ENCODE measurements around the gene ADIRF.
"Not testable (repeated sequence)": the region's sequence is repeated elsewhere in the genome, so short reads cannot be mapped to it uniquely, and the experiment has no call there.

Gene ADIRF

DNA sequence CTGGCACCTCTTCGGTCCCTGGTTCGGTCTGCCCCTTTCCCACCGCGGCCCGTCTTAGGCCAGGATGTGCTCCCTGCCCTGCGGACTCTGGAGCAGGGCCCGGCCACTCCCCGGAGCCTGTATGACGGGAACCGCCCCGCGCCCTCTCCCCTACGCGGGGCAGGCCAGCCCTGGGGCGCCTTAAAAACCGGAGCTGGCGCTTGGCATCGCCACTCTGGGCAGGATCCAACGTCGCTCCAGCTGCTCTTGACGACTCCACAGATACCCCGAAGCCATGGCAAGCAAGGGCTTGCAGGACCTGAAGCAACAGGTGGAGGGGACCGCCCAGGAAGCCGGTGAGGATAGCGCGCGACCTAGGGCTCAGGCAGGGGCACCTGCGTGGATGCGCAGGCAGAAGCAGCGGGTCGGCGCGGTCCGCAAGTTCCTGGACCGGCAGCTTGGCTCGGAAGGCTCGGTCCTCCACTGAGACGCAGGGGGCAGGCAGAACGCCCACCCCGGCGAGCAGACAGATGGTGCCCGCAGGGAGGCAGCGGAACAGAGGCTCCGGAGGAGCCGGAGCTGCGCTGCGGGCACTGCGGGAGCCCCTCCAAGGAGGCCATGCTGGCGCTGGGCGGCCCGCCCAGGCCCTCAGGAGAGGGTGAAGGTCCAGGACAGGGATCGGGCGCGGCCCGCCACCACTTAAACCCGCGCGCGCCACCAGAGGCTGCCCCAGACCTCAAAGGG lies at the start of gene ADIRF:
ADIRF (plus strand) TSS at position 212 of the 723 bp plus-strand sequence; CDS start at position 275, 63 bp downstream.
- Histone ChIP-seq H3K9ac (ENCODE audit: low read length) (no peak within 1 kb of the TSS), H3K27ac (ENCODE audit: low read depth, low read length) (no peak within 1 kb of the TSS), H3K27me3 (ENCODE audit: control insufficient read depth, insufficient read depth, low read length) (peaks cover 22% of the 10 kb centered on the region), H3K9me3 (ENCODE audit: control insufficient read depth, insufficient read depth, low read depth, low read length) (no peaks in the 10 kb centered on the region), H3K4me3 (ENCODE audit: low read depth, low read length) (no peak within 1 kb of the TSS), H3K4me1 (ENCODE audit: control insufficient read depth, insufficient read depth, low read length) (peaks cover 60% of the 10 kb centered on the region), H3K36me3 (ENCODE audit: control insufficient read depth, insufficient read depth, low read length) (no peaks in the 10 kb centered on the region)

DNA sequence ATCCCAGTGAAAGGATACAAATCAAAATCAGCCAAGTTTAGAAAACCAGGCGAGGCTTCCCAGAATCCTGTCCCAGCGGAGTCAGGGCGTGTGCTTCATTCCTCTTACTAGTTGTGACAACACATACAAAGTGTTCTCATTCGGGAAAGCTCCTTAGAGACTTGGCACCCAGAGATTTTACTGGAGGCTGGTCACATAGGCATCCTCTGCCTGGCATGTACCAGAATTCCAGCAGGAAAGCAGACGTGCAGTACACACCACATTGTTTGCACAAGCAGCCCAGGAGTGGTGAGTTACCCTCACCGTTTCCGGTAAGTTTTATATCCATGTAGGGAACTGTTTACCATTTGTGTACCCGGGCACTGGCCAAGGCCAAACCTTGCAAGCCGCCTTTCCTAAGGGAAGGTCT lies 45.7 kb upstream of the ADIRF start:
- no peaks in the 10 kb centered on the region for H3K27me3 ChIP-seq (ENCODE audit: control insufficient read depth, insufficient read depth, low read length)
- H3K4me1 ChIP-seq (ENCODE audit: control insufficient read depth, insufficient read depth, low read length) = no peaks in the 10 kb centered on the region; the same call in 1 of the 2 replicates
- H3K9ac ChIP-seq (ENCODE audit: low read length) = no peak overlapping the region
- no peak overlapping the region for H3K27ac ChIP-seq (ENCODE audit: low read depth, low read length)
- no peaks in the 10 kb centered on the region for H3K9me3 ChIP-seq (ENCODE audit: control insufficient read depth, insufficient read depth, low read depth, low read length)
- peaks cover 79% of the 10 kb centered on the region for H3K36me3 ChIP-seq (ENCODE audit: control insufficient read depth, insufficient read depth, low read length)
- H3K4me3 ChIP-seq (ENCODE audit: low read depth, low read length) = no peak overlapping the region

DNA sequence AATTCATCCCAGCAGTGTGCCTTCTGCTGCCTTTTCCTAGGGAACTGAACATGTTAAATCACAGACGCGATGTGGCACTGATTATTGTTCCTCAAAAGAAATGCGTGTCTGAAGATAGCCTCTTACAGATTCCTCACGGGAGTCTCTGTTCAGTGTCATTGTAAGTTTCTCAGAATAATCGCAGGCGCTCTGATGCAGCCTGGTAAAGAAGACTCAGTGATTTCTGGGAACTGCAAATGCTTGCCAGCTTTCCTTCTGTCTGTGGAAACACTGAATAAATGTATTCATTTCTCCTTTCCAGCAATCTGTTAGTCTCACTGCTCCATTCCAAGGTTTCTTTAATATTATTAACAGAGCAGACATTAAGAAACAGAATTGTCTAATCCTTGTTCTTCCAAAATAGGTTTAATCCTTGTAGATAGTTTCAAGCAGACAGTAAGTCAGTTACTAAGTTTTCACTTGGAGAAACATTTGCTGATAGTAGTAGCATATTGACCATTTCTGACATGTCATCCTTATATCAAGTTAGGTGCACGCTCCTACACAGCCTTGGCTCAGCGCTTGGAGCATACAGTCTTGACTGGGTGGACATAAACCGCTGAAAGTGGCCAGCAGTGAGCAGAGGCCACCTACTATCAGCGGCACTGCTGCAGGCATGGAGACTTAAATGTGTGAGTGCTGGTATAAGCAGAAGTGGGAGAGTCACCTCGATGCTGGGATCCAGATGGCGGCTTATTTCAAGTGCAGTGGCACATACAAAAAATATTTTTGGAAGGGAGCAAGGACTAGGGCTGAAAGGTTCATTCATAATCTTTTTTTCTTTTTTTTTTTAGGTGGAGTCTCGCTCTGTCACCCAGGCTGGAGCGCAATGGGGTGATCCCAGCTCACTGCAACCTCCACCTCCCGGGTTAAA lies 38.6 kb upstream of the ADIRF start:
- Histone ChIP-seq H3K36me3 (ENCODE audit: control insufficient read depth, insufficient read depth, low read length) (peaks cover 62% of the 10 kb centered on the region), H3K9me3 (ENCODE audit: control insufficient read depth, insufficient read depth, low read depth, low read length) (no peaks in the 10 kb centered on the region), H3K9ac (ENCODE audit: low read length) (no peak overlapping the region), H3K27ac (ENCODE audit: low read depth, low read length) (no peak overlapping the region), H3K4me3 (ENCODE audit: low read depth, low read length) (no peak overlapping the region), H3K27me3 (ENCODE audit: control insufficient read depth, insufficient read depth, low read length) (no peaks in the 10 kb centered on the region), H3K4me1 (ENCODE audit: control insufficient read depth, insufficient read depth, low read length) (peaks cover 5% of the 10 kb centered on the region; the same call in 1 of the 2 replicates)

DNA sequence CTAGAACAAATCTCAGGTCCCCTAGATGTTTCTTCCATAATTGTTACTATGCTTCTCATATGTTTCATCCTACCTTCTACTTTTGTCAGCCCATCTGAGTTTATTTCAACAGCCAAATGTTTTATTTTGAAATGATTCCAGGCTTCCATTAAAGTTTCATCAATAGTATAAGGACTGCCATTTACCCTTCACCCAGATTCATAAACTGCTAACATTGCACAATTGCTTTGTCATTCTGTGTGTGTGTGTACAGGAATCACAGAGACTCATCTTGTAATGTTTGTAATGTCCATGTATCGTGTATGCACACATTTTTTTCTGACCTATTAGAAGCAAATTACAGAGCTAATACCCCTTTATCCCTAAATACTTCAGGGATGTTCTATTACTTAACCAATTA lies 36.4 kb upstream of the ADIRF start:
- no peak overlapping the region for H3K4me3 ChIP-seq (ENCODE audit: low read depth, low read length)
- H3K9ac ChIP-seq (ENCODE audit: low read length) = no peak overlapping the region
- peaks cover 5% of the 10 kb centered on the region; the same call in 1 of the 2 replicates for H3K4me1 ChIP-seq (ENCODE audit: control insufficient read depth, insufficient read depth, low read length)
- H3K36me3 ChIP-seq (ENCODE audit: control insufficient read depth, insufficient read depth, low read length) = peaks cover 47% of the 10 kb centered on the region
- H3K27me3 ChIP-seq (ENCODE audit: control insufficient read depth, insufficient read depth, low read length) = no peaks in the 10 kb centered on the region
- no peak overlapping the region for H3K27ac ChIP-seq (ENCODE audit: low read depth, low read length)
- H3K9me3 ChIP-seq (ENCODE audit: control insufficient read depth, insufficient read depth, low read depth, low read length) = no peaks in the 10 kb centered on the region

DNA sequence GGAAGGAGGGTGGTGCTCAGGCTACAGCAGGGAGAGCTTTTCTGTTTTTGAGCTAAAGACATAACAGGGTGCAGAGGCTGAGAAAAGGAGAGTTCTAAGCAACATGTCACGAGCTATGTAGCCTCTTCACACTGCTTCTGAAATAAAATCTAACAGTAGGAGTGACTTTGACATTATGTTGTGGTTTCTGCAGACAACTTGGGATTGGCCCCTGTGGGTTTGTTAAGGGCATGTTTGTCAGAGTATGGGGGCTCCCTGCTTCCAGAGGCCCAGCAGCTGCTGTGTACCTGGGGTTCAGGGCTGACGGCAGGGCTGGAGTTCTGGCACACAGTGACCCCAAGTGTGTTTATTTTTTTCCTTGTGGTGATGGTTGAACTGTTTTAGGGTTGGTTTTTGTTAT lies 35.6 kb upstream of the ADIRF start:
- Histone ChIP-seq H3K36me3 (ENCODE audit: control insufficient read depth, insufficient read depth, low read length) (peaks cover 39% of the 10 kb centered on the region), H3K9ac (ENCODE audit: low read length) (no peak overlapping the region), H3K4me3 (ENCODE audit: low read depth, low read length) (no peak overlapping the region), H3K9me3 (ENCODE audit: control insufficient read depth, insufficient read depth, low read depth, low read length) (no peaks in the 10 kb centered on the region), H3K27ac (ENCODE audit: low read depth, low read length) (no peak overlapping the region), H3K27me3 (ENCODE audit: control insufficient read depth, insufficient read depth, low read length) (no peaks in the 10 kb centered on the region), H3K4me1 (ENCODE audit: control insufficient read depth, insufficient read depth, low read length) (peaks cover 5% of the 10 kb centered on the region; the same call in 1 of the 2 replicates)

DNA sequence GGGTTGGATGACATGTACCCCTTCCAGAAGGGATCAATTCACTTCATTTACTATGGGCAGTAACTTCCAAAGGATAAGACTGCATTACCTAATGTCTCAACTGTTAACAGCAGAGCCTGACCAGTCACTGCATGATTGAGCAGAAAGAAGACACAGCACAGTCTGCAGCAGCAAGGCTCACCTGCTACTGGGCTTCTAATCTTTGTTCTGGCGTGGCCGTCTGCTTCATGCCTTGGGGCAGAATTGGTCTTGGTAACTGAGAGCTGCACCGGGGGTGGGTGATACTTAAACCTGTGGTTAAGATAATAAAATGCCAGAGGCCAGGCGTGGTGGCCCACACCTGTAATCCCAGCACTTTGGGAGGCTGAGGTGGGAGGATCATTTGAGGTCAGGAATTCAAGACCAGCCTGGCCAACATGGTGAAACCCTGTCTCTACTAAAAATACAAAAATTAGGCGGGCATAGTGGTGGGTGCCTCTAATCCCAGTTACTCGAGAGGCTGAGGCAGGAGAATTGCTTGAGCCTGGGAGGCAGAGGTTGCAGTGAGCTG lies 34.0 kb upstream of the ADIRF start:
- not testable (repeated sequence) for H3K9ac ChIP-seq (ENCODE audit: low read length); H3K27ac ChIP-seq (ENCODE audit: low read depth, low read length); H3K27me3 ChIP-seq (ENCODE audit: control insufficient read depth, insufficient read depth, low read length); H3K4me3 ChIP-seq (ENCODE audit: low read depth, low read length); H3K9me3 ChIP-seq (ENCODE audit: control insufficient read depth, insufficient read depth, low read depth, low read length); H3K4me1 ChIP-seq (ENCODE audit: control insufficient read depth, insufficient read depth, low read length)
- peaks cover 29% of the 10 kb centered on the region for H3K36me3 ChIP-seq (ENCODE audit: control insufficient read depth, insufficient read depth, low read length)

DNA sequence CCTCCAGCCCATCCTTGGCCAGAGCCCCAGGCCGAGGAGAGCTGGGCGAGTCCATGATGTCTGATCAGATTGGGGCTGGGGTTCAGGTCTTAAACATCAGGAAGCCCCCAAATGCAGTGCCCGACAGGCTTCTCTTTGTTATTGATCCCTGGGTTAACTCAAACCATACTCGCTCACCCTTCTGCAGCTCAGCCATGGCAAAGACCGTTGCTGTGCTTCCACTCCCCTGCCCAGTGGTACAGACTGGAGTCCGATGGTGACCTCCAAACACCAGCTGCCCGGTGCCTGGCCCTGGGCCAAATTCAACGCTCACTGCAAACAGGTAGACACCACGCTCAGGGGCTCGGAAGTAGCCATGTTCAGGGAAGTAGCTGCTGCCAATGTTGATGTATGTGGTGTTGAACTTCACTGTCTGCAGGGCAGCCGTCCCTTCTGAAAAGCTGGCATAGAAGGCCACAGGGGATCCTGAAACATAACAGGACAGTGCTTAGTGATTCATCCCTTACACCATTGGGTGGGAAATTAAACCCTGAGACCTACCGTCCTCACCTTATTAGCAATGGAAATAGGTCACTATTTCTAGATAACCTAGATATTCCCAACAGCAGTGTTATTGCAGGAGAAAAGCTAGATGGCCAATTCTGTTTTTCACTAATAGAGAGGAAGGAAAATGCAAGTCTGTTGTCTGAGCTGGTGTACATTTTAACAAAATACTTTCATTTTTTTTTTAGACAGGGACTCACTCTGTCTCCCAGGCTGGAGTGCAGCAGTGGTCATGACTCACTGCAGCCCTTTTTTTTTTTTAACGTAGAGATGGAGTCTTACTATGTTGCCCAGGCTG lies 31.4 kb upstream of the ADIRF start:
- Histone ChIP-seq H3K4me3 (ENCODE audit: low read depth, low read length) (no peak overlapping the region), H3K9ac (ENCODE audit: low read length) (no peak overlapping the region), H3K9me3 (ENCODE audit: control insufficient read depth, insufficient read depth, low read depth, low read length) (no peaks in the 10 kb centered on the region), H3K27ac (ENCODE audit: low read depth, low read length) (no peak overlapping the region), H3K27me3 (ENCODE audit: control insufficient read depth, insufficient read depth, low read length) (no peaks in the 10 kb centered on the region), H3K4me1 (ENCODE audit: control insufficient read depth, insufficient read depth, low read length) (peaks cover 7% of the 10 kb centered on the region; the same call in 1 of the 2 replicates), H3K36me3 (ENCODE audit: control insufficient read depth, insufficient read depth, low read length) (peaks cover 6% of the 10 kb centered on the region; the same call in 1 of the 2 replicates)

DNA sequence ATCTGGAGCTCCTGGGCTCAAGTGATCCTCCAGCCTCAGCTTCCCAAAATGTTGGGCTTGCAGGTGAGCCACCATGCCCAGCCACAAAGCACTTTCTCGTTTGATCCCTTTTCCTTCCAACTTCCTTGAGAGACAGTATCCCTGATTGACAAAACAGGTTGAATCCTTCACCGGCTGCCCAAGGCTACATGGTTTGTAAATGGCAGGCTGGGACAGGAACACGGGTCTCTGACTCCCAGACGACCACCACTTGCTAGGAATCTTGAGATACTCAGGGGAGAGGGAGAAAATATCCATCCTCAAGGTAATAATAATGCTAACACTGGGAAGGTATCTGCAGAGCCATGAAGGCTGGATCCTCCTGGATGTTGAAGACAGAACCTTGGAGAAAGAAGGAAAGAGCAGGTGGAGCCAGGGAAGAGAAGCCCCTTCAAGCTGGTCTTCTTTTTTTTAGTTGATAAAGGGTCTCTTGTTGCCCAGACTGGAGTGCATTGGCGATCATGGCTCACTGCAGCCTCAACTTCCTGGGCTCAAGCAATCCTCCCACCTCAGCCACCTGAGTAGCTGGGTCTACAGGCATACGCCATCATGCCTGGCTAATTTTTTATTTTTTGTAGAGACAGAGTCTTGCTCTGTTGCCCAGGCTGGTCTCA lies 30.7 kb upstream of the ADIRF start:
- Histone ChIP-seq H3K9me3 (ENCODE audit: control insufficient read depth, insufficient read depth, low read depth, low read length) (no peaks in the 10 kb centered on the region), H3K4me1 (ENCODE audit: control insufficient read depth, insufficient read depth, low read length) (peaks cover 7% of the 10 kb centered on the region; the same call in 1 of the 2 replicates)

DNA sequence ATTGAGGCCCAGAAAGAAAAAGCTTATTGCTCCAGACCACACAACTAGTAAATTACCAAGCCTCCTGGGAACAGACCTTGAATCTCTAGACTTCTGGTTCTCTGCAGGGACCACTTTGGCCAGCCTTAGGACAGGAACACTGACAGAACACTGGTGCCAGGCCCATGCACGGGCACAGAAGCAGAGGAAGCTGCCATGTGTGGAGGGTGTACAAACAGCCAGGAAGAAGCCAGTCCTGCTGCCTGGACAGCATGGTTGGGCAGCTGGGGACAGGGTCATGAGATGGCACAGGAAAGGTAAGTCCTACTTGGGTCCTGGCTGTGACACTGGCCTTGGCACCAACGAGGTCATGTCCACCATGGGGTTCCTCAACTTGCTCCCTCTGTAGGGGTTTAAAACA lies 30.0 kb upstream of the ADIRF start:
- no peak overlapping the region for H3K9ac ChIP-seq (ENCODE audit: low read length)

More for the DNA sequence above, 30.7 kb upstream of the ADIRF start:
- peaks cover 3% of the 10 kb centered on the region; the same call in 1 of the 2 replicates for H3K36me3 ChIP-seq (ENCODE audit: control insufficient read depth, insufficient read depth, low read length)
- H3K9ac ChIP-seq (ENCODE audit: low read length) = no peak overlapping the region
- no peak overlapping the region for H3K4me3 ChIP-seq (ENCODE audit: low read depth, low read length)
- H3K27ac ChIP-seq (ENCODE audit: low read depth, low read length) = no peak overlapping the region
- H3K27me3 ChIP-seq (ENCODE audit: control insufficient read depth, insufficient read depth, low read length) = no peaks in the 10 kb centered on the region

DNA sequence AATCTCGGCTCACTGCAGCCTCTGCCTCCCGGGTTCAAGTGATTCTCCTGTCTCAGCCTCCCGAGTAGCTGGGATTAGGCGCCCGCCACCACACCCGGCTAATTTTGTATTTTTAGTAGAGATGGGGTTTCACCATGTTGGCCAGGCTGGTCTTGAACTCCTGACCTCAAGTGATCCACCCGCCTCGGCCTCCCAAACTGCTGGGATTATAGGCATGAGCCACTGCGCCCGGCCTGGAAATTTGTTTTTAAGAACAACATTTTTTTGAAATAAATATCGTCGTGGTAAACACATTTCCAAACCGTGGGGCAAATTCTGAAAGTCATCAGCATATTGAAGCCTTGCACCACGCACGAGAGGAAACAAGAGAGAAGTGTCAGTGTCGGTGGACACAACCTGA lies 28.2 kb upstream of the ADIRF start:
- not testable (repeated sequence) for H3K27ac ChIP-seq (ENCODE audit: low read depth, low read length); H3K4me1 ChIP-seq (ENCODE audit: control insufficient read depth, insufficient read depth, low read length); H3K4me3 ChIP-seq (ENCODE audit: low read depth, low read length); H3K9me3 ChIP-seq (ENCODE audit: control insufficient read depth, insufficient read depth, low read depth, low read length); H3K27me3 ChIP-seq (ENCODE audit: control insufficient read depth, insufficient read depth, low read length); H3K36me3 ChIP-seq (ENCODE audit: control insufficient read depth, insufficient read depth, low read length); H3K9ac ChIP-seq (ENCODE audit: low read length)

More for the DNA sequence above, 30.0 kb upstream of the ADIRF start:
- Histone ChIP-seq H3K4me1 (ENCODE audit: control insufficient read depth, insufficient read depth, low read length) (peaks cover 7% of the 10 kb centered on the region; the same call in 1 of the 2 replicates), H3K4me3 (ENCODE audit: low read depth, low read length) (no peak overlapping the region), H3K9me3 (ENCODE audit: control insufficient read depth, insufficient read depth, low read depth, low read length) (no peaks in the 10 kb centered on the region), H3K27ac (ENCODE audit: low read depth, low read length) (no peak overlapping the region), H3K36me3 (ENCODE audit: control insufficient read depth, insufficient read depth, low read length) (peaks cover under 1% of the 10 kb centered on the region; the same call in 1 of the 2 replicates), H3K27me3 (ENCODE audit: control insufficient read depth, insufficient read depth, low read length) (no peaks in the 10 kb centered on the region)

Measured in HUES6 (cell line).